COLO668 (cell line): ENCODE data around the gene LRIF1.

Experiments
- DNase-seq: peaks from one replicate; lab custom pipeline; 2025; ENCODE audit not compliant: unreplicated experiment; lab: John Stamatoyannopoulos, UW

Gene LRIF1

GRCh38 chr1:110897681-110898080, 66.0 kb downstream of the LRIF1 start:
- DNase-seq: no peak
